ENCODE measurements around the gene ABHD8. TPM values are rescaled to one million over a fixed set of nuclear protein-coding genes. Genes with fewer than 3 reads are reported as not detected.
A peak's percentile ranks its signal among the peaks of the same experiment; 100 is the strongest.

The ABHD8 gene
- total and polyA plus RNA-seq, 2 of the 13 experiments (the other 11 are each of a cell fraction or from before 2014, with no cell fraction given) = 6.3 to 7.2 TPM

DNA sequence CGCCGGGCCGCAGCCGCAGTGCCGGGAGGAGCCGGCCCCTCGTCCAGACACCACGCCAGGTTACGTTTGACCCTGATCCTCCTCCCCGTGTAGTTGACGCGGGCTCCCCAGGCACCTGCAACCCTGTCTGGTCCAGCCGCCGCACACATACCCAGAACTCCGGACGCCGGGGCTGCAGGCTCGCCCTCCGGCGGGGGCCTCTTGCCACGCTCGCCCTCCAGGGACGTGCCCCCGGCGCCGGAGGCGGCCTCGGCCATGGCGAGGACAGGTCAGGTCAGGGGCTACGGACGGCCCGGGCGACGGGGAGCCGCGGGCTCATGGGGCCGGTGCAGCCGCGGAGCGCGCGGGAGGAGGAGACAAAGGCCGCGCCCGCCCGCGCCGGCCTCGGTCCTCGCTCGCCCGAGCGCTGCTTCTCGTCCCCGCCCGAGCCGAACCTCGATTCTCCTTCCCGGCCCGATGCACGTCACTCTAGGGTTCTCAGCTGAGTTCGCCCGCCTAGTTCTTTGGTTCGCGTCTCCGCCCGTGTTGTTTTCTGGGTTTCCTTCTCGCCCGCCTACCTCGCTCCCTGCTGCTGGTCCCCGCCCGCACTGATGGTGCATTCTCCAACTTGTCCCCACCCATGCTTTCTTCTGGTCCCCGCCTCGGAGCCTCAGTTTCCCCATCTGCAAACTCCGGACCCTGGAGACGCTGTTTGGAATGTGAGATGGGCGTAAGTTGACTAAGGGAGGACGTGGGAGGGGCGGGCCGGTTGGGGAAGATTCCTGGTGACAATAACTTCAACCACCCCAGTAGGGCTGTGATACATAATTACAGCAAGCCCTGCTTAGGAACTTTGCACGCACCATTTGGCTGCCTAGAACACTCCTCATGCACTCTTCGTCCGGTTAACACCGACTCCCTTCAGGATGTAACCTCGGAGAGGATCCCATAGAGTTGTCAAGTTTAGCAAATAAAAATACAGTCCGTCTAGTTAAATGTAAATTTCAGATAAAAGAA is 31.5 kb upstream of the ABHD8 start, which contains the start of gene ANO8 (continued):
- TF ChIP-seq, protein P1, sequence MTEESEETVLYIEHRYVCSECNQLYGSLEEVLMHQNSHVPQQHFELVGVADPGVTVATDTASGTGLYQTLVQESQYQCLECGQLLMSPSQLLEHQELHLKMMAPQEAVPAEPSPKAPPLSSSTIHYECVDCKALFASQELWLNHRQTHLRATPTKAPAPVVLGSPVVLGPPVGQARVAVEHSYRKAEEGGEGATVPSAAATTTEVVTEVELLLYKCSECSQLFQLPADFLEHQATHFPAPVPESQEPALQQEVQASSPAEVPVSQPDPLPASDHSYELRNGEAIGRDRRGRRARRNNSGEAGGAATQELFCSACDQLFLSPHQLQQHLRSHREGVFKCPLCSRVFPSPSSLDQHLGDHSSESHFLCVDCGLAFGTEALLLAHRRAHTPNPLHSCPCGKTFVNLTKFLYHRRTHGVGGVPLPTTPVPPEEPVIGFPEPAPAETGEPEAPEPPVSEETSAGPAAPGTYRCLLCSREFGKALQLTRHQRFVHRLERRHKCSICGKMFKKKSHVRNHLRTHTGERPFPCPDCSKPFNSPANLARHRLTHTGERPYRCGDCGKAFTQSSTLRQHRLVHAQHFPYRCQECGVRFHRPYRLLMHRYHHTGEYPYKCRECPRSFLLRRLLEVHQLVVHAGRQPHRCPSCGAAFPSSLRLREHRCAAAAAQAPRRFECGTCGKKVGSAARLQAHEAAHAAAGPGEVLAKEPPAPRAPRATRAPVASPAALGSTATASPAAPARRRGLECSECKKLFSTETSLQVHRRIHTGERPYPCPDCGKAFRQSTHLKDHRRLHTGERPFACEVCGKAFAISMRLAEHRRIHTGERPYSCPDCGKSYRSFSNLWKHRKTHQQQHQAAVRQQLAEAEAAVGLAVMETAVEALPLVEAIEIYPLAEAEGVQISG (CRISPR knock-in tag; IDR thresholded peaks at IDR 0.05) = peak; percentile 90
- TF ChIP-seq DNMT3B (CRISPR knock-in tag; conservative IDR thresholded peaks at IDR 0.05) = no peak
- no peak for TF ChIP-seq NFE2L1 (CRISPR knock-in tag; IDR thresholded peaks at IDR 0.05; ENCODE audit: borderline replicate concordance)
- TF ChIP-seq KLF15 (CRISPR knock-in tag; IDR thresholded peaks at IDR 0.05; ENCODE audit: borderline replicate concordance) = no peak
- TF ChIP-seq, protein P2, sequence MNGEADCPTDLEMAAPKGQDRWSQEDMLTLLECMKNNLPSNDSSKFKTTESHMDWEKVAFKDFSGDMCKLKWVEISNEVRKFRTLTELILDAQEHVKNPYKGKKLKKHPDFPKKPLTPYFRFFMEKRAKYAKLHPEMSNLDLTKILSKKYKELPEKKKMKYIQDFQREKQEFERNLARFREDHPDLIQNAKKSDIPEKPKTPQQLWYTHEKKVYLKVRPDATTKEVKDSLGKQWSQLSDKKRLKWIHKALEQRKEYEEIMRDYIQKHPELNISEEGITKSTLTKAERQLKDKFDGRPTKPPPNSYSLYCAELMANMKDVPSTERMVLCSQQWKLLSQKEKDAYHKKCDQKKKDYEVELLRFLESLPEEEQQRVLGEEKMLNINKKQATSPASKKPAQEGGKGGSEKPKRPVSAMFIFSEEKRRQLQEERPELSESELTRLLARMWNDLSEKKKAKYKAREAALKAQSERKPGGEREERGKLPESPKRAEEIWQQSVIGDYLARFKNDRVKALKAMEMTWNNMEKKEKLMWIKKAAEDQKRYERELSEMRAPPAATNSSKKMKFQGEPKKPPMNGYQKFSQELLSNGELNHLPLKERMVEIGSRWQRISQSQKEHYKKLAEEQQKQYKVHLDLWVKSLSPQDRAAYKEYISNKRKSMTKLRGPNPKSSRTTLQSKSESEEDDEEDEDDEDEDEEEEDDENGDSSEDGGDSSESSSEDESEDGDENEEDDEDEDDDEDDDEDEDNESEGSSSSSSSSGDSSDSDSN (CRISPR knock-in tag; IDR thresholded peaks at IDR 0.05) = peak; percentile 94
- TF ChIP-seq HIVEP1 (CRISPR knock-in tag; IDR thresholded peaks at IDR 0.05) = peak; percentile 59; the same call in 1 of the 2 replicates
- TF ChIP-seq ZNF264 (CRISPR knock-in tag; IDR thresholded peaks at IDR 0.05) = 0 out of 2 replicates have a peak, but pooled peaks have one; percentile 24
- peak; percentile 79 for TF ChIP-seq CREB1 (IDR thresholded peaks at IDR 0.05)
- no peak for TF ChIP-seq CREB1 (CRISPR knock-in tag; IDR thresholded peaks at IDR 0.05)
- TF ChIP-seq, protein P3, sequence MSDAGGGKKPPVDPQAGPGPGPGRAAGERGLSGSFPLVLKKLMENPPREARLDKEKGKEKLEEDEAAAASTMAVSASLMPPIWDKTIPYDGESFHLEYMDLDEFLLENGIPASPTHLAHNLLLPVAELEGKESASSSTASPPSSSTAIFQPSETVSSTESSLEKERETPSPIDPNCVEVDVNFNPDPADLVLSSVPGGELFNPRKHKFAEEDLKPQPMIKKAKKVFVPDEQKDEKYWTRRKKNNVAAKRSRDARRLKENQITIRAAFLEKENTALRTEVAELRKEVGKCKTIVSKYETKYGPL (CRISPR knock-in tag; IDR thresholded peaks at IDR 0.05) = no peak
- TF ChIP-seq, protein P4, sequence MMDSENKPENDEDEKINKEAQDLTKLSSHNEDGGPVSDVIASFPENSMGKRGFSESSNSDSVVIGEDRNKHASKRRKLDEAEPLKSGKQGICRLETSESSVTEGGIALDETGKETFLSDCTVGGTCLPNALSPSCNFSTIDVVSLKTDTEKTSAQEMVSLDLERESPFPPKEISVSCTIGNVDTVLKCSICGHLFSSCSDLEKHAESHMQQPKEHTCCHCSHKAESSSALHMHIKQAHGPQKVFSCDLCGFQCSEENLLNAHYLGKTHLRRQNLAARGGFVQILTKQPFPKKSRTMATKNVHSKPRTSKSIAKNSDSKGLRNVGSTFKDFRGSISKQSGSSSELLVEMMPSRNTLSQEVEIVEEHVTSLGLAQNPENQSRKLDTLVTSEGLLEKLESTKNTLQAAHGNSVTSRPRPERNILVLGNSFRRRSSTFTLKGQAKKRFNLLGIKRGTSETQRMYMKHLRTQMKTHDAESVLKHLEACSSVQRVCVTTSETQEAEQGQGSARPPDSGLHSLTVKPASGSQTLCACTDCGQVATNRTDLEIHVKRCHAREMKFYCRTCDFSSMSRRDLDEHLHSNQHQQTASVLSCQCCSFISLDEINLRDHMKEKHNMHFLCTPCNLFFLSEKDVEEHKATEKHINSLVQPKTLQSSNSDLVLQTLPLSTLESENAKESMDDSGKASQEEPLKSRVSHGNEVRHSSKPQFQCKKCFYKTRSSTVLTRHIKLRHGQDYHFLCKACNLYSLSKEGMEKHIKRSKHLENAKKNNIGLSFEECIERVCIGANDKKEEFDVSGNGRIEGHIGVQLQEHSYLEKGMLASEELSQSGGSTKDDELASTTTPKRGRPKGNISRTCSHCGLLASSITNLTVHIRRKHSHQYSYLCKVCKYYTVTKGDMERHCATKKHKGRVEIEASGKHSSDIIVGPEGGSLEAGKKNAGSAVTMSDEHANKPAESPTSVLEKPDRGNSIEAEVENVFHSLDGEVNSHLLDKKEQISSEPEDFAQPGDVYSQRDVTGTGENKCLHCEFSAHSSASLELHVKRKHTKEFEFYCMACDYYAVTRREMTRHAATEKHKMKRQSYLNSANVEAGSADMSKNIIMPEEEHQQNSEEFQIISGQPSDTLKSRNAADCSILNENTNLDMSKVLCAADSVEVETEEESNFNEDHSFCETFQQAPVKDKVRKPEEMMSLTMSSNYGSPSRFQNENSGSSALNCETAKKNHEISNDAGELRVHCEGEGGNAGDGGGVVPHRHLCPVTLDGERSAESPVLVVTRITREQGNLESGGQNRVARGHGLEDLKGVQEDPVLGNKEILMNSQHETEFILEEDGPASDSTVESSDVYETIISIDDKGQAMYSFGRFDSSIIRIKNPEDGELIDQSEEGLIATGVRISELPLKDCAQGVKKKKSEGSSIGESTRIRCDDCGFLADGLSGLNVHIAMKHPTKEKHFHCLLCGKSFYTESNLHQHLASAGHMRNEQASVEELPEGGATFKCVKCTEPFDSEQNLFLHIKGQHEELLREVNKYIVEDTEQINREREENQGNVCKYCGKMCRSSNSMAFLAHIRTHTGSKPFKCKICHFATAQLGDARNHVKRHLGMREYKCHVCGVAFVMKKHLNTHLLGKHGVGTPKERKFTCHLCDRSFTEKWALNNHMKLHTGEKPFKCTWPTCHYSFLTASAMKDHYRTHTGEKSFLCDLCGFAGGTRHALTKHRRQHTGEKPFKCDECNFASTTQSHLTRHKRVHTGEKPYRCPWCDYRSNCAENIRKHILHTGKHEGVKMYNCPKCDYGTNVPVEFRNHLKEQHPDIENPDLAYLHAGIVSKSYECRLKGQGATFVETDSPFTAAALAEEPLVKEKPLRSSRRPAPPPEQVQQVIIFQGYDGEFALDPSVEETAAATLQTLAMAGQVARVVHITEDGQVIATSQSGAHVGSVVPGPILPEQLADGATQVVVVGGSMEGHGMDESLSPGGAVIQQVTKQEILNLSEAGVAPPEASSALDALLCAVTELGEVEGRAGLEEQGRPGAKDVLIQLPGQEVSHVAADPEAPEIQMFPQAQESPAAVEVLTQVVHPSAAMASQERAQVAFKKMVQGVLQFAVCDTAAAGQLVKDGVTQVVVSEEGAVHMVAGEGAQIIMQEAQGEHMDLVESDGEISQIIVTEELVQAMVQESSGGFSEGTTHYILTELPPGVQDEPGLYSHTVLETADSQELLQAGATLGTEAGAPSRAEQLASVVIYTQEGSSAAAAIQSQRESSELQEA (CRISPR knock-in tag; IDR thresholded peaks at IDR 0.05; ENCODE audit: not compliant biosample characterization) = no peak
- TF ChIP-seq ZNF205 (CRISPR knock-in tag; IDR thresholded peaks at IDR 0.05) = no peak
- TF ChIP-seq POLR2AphosphoS2 (IDR thresholded peaks at IDR 0.05; ENCODE audit: low read depth, low read length) = no peak
